ENCODE data around the gene MMP2. TPM values are rescaled to one million over a fixed set of nuclear protein-coding genes. Genes with fewer than 3 reads are reported as not detected.

The MMP2 gene
- total RNA-seq, 2 donors from 2014 or later, result not detected

Other genes with a start within 250 kb of the MMP2 start
- not detected for gene IRX6, start 155.0 kb upstream of the MMP2 start, total RNA-seq
- gene LPCAT2, start 29.9 kb downstream of the MMP2 start, total RNA-seq, result 1 to 10 TPM; 1.5 to 2.0 TPM
- not detected for gene CAPNS2, start 87.5 kb downstream of the MMP2 start, total RNA-seq
- gene SLC6A2, start 176.8 kb downstream of the MMP2 start, total RNA-seq, result not detected